Right lung (tissue), 5 donors: ENCODE data around the gene CROCC2. TPM values are rescaled to one million over a fixed set of nuclear protein-coding genes. Genes with fewer than 3 reads are reported as not detected.

ENCODE experiments used
- DNase-seq, 2 donors: peaks; one replicate each; pipeline ENCODE4 v3.0.0-alpha.2; 2013
- polyA plus RNA-seq, 5 donors: library from polyadenylated mRNA; unstranded; fragments of 120-200 nt; gene quantifications; one replicate each; pipeline versions ENCODE4 v1.2.1 to v1.2.3, GENCODE V29; 2013; ENCODE audit warnings: inconsistent platforms in 1 of 5, low replicate concordance in 1 of 5; ENCODE audit not compliant: insufficient read length in 5 of 5, insufficient read depth in 1 of 5

The CROCC2 gene
- polyA plus RNA-seq, 5 donors, result 0.95 to 3.5 (median 2.7) TPM

DNA sequence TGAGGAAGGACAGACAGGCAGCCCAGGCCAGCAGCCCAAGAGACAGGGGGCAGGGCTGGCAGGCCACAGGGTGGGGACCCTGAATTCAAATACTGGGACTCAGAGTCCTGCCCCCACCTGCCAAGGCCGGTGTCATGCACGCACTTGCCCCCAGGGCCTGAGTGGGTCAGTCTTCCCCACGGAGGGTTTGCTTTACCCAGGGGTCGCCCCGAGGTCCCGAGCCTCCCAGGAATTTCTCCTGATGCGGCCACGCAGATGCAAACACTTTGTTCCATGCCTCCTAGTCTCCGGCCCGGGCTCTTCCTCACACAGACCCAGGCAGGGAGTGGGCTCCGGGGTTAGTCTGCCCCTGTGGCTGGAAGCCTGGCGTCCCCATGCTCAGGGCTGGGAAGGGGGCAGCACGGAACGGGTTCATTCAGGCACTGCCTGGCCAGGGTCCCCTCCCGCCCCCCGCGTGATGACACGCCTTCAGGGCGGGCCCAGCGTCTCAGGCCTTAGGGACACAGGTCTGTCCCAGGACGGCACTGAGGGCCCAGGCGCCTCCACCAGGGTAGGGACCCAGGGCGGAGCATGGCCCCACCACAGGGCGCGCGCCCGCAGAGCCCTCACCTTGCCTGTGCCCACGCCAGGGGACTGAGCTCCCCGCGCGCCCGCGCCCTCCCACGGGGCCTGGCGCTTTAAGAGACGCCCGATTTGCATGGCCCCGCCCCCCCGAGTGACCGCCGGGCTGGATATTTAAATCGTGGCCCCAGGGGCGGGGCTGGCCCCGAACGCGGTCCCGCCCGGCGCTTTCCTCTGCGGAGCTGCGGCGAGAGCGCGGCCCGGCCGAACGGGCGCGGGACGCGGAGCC, 91.9 kb downstream of the CROCC2 start, which contains the start of gene SNED1:
Gene SNED1 (plus strand): TSS at position 763 of the 850 bp plus-strand sequence. CDS start 220 bp downstream, outside the sequence.
- DNase-seq, result peak; percentile 88 to 93

DNA sequence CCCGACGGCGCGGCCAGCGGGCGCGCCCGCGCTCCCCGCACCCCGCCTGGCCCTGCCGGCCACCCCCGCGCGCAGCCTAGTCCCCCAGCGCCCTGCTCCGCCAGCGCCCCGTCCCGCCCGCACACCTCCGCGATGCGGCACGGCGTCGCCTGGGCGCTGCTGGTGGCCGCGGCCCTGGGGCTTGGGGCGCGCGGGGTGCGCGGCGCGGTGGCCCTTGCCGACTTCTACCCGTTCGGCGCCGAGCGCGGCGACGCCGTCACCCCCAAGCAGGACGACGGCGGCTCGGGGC, 92.5 kb downstream of the CROCC2 start:
- no peak for DNase-seq

DNA sequence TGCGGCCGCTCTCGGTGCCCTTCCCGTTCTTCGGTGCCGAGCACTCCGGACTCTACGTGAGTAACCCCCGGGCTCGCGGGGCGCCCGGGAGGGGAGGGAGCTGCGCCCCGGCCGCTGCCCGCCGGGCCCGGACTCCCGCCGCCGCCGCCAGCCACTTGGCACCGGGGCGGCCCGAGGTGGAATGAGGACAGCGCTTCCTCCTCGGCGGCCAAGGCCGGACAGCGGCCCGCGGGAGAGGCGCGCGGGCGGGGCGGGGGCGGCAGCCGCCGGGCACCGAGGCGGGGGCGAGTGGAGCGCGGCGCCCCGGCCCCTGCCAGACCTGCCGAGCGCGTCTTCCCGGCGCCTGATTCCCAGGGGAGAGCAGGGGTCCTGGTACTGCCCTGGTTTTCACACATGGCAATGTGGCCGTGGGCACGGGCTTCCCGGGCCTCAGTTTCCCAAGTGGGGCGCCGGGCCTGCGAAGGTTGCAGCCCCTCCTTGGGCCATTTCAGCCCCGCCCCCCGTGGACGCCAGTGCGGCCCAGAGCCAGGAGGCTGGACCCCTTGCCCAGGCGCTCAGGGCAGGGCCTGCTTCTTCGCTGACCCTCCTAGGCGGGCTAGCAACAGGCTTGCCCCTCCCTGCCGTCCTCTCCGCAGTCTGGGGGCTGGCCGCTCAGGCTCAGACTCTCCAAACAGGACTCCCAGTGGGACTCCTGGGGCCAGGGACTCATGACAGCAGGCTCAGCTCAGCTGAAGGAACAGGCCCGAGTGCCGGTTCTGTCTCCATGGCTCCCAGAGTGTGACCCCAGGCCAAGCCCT, 93.1 kb downstream of the CROCC2 start:
- no peak for DNase-seq

DNA sequence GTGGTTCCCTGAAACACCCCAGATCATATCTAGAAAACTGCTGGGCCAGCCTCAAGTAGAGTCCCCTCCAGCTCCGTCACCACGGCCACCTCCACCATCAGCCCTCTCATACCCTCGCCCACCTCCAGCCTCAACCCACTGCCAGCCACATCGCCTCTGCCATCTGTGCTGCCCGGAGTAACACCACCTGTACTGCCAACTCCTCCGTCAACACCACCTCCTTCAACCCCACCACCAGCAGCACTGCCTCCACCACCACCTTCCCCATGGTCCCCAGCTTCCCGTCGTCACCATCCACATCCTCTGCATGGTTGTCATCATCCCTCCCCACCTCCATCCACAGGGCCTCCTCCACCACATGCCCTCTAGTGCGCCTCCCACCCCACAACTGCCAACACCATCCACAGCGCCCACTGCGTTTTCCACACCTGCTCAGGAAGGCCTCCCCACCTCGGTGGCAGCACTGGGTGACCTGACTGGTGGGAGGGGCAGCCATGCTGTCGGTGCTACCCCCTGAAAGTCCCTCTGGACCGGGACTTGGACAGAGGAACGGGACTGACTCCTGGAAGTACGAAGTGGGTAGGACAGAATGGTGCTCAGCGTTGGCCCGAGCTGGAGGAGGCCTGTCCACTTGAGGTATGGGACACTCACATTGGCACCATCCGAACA, 93.9 kb downstream of the CROCC2 start:
- no peak for DNase-seq

DNA sequence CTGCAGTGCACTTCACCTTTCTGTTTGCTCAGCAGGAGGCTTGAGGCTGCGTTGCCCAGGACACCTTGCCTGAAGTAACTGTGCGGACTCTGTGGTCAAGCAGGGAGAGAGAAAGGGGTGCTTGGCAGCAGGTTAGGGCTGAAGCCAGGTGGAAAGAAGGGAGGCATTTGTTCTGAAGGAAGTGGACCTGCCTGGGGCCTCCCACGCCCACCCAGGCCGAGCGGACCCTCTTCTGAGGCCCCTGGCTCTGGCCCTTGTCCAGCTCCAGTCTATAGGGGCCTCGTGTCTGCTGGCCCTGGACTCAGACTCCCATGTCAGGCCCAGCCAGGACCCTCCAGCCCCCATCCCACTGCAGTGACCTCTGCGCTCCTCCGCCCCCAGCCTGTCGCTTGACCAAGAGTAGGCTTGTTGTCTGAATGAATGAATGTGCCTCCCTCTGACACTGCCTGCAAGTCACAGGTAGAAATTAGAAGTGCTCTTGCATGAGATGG, 94.7 kb downstream of the CROCC2 start:
- no peak for DNase-seq

DNA sequence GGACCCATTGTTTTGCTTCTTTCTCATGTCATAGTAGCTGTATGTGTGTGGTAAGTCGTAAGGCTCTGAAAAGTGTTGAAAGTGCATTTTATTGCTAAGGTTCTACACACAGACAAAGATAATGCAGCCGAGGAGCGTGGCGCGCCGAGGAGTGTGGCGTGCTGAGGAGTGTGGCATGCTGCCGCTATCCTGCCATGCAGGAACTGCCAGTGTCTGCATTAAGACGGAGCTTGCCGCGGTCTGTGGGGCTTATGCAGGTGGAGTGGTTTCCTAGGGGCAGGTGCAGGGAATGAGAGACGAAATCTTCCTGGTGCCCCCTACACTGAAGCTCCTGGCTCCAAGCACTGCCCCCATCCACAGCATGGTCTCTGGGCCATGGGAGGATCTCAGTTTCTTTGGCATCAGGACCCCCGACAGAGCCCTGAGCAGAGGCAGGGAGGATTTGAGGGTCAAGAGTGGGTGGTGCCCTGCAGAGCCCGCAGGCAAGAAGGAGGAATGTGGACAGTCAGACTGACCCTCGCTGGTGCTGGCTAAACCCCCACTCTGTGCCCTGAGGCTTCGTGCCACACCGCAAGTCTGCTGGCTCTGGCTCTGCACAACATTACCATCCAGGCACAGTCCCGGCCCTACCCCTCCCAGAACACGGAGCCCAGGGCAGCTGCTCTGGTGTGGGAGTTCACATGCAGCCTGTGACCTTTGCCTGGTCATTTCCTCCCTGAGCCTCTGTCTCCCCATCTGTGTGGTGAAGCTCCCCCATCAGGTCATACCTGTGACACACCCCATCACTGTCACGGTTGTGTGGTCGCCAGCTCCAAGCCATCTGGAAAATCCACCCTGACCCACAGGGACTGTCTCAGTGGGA, 95.5 kb downstream of the CROCC2 start:
- DNase-seq, result no peak

DNA sequence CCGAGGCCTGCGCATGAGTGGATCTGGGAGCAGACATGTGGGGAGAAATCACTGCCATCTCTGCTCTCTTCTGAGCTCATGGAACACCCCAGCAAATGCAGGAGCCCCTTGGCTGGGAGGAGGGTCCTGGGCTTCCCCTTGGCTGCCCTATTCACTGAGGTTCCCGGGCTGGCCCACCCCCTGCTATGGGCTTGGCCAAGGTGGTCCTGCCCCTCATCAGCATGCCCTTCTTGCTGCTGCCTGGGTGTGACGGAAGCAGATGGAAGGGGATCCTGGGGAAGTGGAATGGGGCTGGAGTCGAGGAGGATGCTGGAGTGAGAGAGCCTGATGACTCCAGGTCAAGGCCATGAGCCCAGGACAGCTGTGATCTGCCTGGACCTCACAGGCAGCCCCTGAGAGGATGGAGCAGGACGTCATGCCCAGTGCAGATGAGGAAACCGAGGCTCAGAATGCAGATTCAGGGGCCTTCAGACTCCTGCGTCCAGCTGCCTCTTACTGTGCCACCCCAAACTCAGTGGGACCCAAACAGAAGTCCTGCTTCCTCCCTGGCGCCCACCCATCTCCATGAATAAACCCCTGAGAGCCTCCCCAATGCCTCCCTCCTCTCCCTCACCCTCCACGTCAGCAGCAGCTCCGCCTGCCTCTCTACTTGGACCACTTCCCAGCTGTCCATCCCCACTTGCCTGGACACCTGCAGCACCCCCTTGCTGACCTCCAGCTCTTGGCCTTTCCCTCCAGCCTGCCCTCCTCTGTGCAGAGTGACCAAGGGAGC, 96.3 kb downstream of the CROCC2 start:
- no peak for DNase-seq

DNA sequence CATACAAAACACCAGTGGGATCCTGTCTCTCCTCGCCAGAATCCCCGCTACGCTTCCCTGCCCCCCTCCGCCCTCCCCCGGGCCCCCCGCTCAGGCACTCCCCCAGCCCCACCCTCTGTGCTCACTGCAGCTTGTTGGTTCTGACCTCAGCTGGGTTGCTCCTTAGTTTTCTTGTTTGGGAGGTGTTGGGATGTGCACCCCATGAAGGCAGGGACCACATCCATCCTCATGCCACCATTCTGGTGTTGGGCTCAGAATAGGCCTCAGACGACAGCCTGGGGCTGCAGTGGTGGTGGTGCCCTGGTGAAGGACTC, 96.9 kb downstream of the CROCC2 start:
- no peak for DNase-seq

DNA sequence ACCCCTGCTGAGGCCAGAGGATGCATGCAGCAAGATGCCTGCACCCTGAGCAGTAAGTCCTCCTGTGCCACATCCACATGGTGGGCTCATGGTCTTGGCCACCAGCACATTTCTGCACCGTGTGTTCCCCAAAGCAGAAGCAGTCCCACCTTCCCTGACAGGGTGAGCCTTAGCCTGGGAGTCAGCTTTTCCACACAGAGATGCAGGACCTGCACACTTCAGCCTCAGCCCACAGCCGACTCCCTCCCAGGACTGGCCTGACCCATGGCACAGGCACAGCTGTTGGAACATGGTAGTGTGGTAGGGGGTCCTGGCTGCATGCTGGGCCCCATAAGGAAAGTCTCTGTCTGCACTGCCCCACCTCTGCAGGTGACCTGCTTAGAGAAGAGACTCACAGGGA, 97.2 kb downstream of the CROCC2 start:
- no peak for DNase-seq

DNA sequence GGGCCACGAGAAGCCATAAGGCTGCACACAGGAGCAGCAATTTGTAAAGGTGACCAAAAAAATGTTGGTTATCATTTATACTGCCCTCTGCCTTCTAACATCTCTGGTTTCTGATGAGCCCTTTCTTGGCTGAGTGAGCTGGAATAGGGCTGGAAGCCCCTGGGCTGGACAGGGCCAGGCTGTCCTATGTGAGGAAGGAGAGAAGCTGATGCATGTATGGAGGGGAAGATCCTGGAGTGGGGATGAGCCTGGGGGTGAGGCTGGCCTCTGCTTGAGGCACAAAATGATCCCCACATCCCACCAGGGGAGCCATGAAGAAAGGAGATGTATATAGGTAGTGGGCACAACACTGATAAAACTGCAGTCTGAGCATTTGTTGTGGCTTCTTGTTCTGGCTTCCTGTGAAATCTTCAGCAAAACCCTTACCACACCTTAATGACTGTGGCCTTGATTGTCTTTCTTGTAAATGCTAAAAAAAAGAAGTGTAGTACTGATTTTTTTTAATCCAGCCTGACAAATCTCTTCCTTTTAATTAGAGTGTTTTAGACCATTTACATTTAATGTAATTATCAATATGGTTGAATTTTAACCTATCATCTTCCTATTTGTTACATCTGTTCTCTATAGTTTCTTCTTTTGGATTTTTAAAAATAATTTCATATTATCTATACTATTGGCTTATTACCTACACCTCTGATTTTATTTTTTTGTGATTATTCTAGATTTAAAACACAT, 97.9 kb downstream of the CROCC2 start:
- no peak for DNase-seq

DNA sequence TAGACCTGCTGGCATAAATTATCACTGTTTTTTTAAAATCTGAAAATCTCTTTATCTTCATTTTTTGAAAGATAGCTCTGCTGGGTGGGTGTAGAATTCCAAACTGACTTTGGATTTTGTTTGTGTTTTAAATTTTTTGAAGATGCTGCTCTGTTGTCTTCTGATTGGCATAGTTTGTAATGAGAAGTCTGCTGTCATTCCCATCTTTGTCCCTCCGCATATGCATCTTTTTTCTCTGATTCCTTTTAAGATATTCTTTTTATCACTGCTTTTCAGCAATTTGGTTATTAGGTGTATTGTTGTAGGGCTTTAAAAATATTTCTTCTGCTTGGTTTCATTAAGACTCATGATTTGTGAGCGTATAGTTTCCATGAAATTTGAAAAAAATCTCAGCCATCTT, 99.4 kb downstream of the CROCC2 start:
- no peak for DNase-seq

DNA sequence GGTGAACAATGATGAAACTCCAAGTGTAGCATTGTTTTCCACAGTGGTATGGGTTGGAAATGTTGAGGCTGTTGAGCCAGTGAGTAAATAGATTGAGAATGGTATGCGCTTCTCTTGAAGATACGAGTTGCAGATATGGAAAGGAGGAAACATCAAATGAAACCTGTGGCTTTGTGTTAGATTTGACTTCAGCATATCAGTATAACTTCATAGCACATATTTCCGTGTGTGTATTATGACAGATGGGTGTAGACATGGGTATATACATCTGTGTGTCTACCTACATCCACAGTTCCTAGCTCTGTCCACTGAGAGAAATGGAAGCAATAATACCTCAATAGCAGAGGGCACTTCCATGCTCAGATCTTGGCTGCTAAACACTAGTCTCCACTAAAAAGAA, 100.3 kb downstream of the CROCC2 start:
- no peak for DNase-seq

DNA sequence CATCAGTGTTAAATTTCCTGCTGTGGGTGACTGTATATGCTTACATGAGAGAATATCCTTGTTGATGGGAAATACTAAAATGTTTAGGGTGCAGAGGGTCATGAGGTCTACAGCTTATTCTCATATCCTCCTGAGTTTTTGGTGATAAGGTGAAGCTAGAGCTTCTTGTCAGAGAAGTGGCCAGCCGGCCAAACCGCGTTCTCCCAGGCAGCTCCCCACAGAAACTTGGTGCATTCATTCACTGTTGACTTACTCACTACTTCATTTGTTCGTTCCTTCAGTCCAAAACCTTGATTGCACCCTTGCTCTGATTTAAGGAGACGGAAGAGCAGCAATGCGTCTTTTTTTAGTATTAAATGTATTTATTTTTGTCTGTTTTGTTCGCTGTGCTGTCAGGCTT, 101.0 kb downstream of the CROCC2 start:
- DNase-seq, result no peak

DNA sequence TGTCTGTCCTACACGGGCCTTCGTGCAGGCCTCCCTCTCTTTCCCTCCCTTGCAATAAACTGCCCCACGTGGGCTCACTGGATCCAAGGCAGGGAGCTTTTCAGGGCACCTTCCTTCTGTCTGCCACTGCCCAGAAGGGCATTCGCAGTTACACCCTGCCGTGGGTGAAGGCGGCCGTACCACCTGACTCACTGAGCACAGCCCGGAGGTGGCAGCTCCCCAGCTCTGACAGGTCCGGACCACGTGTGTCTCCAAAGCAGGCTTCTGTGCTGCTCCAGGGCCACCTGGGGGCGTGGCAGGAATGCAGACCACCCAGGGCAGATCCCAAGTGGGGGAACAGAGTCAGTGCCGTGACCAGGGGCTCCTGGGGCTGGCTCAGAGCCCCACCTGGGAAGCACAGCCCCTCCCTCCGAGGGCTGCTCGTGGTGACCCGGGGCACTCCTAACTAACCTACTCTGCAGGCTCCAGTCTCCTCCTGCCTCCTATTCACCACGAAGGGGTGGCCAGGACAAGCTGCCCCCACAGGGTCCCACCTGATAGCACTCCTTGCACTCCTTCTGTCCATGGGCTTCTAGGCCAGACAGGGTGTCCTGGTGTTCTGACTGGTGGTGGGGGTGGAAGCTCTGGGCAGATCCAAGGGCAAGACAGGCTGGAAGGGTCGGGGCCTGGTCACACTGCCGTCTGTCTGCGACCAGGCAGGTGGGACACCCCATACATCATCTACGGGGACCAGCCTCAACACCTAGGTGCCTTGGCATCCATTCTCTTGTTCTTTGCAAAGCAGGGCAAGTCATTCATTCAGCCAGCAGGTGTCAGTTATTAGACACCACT, 102.0 kb downstream of the CROCC2 start:
- DNase-seq, result no peak

DNA sequence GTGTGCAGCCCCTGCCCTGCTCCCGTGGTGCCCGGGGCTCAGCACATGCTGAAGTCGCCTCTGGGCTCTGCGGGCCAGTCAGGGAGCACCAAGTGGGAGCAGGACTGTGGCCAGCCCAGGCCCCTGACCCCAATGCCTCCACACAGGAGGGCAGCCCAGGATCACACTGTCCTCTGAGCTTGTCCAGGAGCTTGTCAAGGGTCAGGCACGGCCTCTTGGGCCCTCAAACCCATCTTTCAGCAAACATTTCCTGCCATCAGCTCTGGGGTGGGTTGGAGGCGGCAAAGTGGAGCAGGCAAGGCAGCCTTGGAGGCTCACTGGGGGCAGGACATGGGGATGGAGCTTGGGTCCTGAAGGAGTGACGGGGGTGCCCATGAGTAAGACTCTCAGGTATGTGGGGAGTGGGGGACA, 102.6 kb downstream of the CROCC2 start:
- no peak for DNase-seq

DNA sequence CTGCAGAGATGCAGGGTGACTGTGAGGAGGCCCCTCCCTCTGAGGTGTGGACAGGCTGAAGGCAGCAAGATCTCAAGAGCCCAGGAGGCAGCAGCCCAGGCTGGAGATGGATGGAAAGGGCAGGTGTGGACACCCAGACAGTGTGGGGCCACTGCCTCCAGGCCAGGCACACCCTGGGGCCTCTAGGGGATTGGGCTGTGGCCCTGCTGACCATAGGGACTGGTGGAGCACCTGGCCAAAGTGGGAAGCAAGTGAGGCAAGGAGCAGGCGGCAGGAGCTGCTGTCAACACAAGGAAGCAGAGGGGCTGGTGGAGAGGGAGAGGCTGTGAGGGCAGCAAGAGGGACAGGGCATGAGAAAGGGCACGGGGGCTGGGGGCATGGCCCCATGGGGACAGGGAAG, 103.1 kb downstream of the CROCC2 start:
- DNase-seq, result no peak

DNA sequence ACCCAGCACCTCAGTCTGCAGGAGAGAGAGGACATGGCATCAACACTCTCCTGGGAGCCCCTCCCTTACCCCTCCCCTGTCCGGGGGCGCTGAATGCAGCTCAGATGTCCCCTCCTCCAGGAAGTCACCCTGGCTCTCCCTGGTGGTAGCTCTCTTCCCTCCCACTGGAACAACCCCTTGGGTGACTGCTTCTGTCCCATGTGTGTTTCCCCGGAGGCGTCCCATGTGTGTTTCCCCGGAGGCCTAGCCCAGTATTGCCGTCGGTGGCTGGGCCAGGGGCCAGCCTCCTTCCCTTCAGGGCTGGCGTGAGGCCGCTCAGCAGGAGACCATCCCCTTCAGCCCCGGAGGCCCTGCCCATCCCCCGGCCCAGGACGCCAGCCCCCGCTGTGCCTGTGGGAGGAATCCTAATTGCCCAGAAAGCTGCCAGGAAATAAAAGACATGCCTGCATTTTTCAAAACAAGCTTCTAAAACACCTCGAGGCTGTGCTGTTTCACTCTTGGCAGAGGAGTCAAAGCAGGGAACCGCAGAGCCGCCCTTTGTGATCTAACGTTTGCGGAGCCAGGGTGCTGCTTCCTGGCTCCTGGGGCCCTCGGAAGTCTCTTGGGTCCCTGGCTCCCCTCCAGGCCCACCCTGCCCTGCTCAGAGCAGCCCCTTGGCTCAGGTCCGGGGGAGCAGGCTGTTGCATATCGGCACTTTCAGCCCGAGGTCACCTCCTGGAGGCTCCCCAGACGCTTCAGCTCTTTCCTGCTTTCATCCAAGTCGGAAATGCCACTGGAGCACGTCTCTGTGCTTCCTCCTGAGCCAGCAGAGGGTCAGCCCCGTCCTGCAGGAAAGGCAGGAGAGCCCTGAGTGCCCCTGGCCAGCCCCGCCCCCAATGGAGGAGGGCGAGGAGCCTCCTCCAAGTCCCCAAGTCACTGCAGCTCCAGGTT, 103.7 kb downstream of the CROCC2 start:
- DNase-seq, result peak; percentile 89 to 90
